Measurements from ENCODE around the gene ILKAP. TPM values are rescaled to one million over a fixed set of nuclear protein-coding genes. Genes with fewer than 3 reads are reported as not detected.

The ILKAP gene
- polyA plus RNA-seq, 1 donor from 2014 or later = 78.5 TPM

GRCh38 chr2:238128534-238129001 lies 74.9 kb downstream of the ILKAP start:
- no peaks in the 10 kb centered on the region for H3K79me2 ChIP-seq (replicated peaks; ENCODE audit: insufficient read depth, low read length)
- no peak overlapping the region for H3K4me2 ChIP-seq (ENCODE audit: low read length)
- H3K9ac ChIP-seq (ENCODE audit: low read length) = no peak overlapping the region
- H3K36me3 ChIP-seq (ENCODE audit: insufficient read depth, low read length) = no peaks in the 10 kb centered on the region
- H3K9me3 ChIP-seq (ENCODE audit: low read length) = no peaks in the 10 kb centered on the region
- H3K9me2 ChIP-seq (ENCODE audit: insufficient read depth, low read length) = no peaks in the 10 kb centered on the region
- no peak overlapping the region for H2AFZ ChIP-seq (ENCODE audit: low read depth, low read length)
- H3K4me3 ChIP-seq (ENCODE audit: low read length) = no peak overlapping the region
- no peaks in the 10 kb centered on the region for H4K20me1 ChIP-seq (ENCODE audit: insufficient read depth)
- TF ChIP-seq MXI1 (conservative IDR thresholded peaks at IDR 0.05; ENCODE audit: poor library complexity, severe bottlenecking) (no peak), EP300 (conservative IDR thresholded peaks at IDR 0.05; ENCODE audit: poor library complexity, severe bottlenecking) (no peak), TAF1 (IDR thresholded peaks at IDR 0.05; ENCODE audit: low read depth) (no peak), RAD21 (conservative IDR thresholded peaks at IDR 0.05) (no peak), EZH2 (IDR thresholded peaks at IDR 0.05; ENCODE audit: borderline replicate concordance, insufficient read depth, low read length, poor library complexity, severe bottlenecking) (no peak), POLR2AphosphoS5 (IDR thresholded peaks at IDR 0.05) (no peak), SMC3 (conservative IDR thresholded peaks at IDR 0.05; ENCODE audit: poor library complexity) (no peak), REST (IDR thresholded peaks at IDR 0.05; ENCODE audit: borderline replicate concordance) (no peak)
- TF ChIP-seq, protein P1, sequence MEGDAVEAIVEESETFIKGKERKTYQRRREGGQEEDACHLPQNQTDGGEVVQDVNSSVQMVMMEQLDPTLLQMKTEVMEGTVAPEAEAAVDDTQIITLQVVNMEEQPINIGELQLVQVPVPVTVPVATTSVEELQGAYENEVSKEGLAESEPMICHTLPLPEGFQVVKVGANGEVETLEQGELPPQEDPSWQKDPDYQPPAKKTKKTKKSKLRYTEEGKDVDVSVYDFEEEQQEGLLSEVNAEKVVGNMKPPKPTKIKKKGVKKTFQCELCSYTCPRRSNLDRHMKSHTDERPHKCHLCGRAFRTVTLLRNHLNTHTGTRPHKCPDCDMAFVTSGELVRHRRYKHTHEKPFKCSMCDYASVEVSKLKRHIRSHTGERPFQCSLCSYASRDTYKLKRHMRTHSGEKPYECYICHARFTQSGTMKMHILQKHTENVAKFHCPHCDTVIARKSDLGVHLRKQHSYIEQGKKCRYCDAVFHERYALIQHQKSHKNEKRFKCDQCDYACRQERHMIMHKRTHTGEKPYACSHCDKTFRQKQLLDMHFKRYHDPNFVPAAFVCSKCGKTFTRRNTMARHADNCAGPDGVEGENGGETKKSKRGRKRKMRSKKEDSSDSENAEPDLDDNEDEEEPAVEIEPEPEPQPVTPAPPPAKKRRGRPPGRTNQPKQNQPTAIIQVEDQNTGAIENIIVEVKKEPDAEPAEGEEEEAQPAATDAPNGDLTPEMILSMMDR (IDR thresholded peaks at IDR 0.05; ENCODE audit: poor library complexity, severe bottlenecking) = no peak
- H3K27ac ChIP-seq (ENCODE audit: low read length) = no peak overlapping the region
- H3F3A ChIP-seq (ENCODE audit: insufficient read depth, low read length, poor library complexity, severe bottlenecking) = no peaks in the 10 kb centered on the region
- no peaks in the 10 kb centered on the region for H3K27me3 ChIP-seq (ENCODE audit: insufficient read depth, low read depth, low read length)

GRCh38 chr2:238128061-238128440 lies 75.4 kb downstream of the ILKAP start:
- Histone ChIP-seq H3K9me3 (ENCODE audit: low read length) (no peaks in the 10 kb centered on the region), H3F3A (ENCODE audit: insufficient read depth, low read length, poor library complexity, severe bottlenecking) (no peaks in the 10 kb centered on the region), H3K9me2 (ENCODE audit: insufficient read depth, low read length) (no peaks in the 10 kb centered on the region), H3K36me3 (ENCODE audit: insufficient read depth, low read length) (no peaks in the 10 kb centered on the region), H3K9ac (ENCODE audit: low read length) (no peak overlapping the region), H2AFZ (ENCODE audit: low read depth, low read length) (no peak overlapping the region), H3K4me2 (ENCODE audit: low read length) (no peak overlapping the region), H3K27me3 (ENCODE audit: insufficient read depth, low read depth, low read length) (no peaks in the 10 kb centered on the region), H3K79me2 (replicated peaks; ENCODE audit: insufficient read depth, low read length) (no peaks in the 10 kb centered on the region), H3K27ac (ENCODE audit: low read length) (no peak overlapping the region), H3K4me3 (ENCODE audit: low read length) (no peak overlapping the region), H4K20me1 (ENCODE audit: insufficient read depth) (no peaks in the 10 kb centered on the region)
- TF ChIP-seq EP300 (conservative IDR thresholded peaks at IDR 0.05; ENCODE audit: poor library complexity, severe bottlenecking) (no peak), TAF1 (IDR thresholded peaks at IDR 0.05; ENCODE audit: low read depth) (no peak), RAD21 (conservative IDR thresholded peaks at IDR 0.05) (no peak), MXI1 (conservative IDR thresholded peaks at IDR 0.05; ENCODE audit: poor library complexity, severe bottlenecking) (no peak), REST (IDR thresholded peaks at IDR 0.05; ENCODE audit: borderline replicate concordance) (no peak), EZH2 (IDR thresholded peaks at IDR 0.05; ENCODE audit: borderline replicate concordance, insufficient read depth, low read length, poor library complexity, severe bottlenecking) (no peak), POLR2AphosphoS5 (IDR thresholded peaks at IDR 0.05) (no peak), SMC3 (conservative IDR thresholded peaks at IDR 0.05; ENCODE audit: poor library complexity) (no peak)
- TF ChIP-seq, protein P1 (IDR thresholded peaks at IDR 0.05; ENCODE audit: poor library complexity, severe bottlenecking) = no peak
